HepG2 (cell line): ENCODE measurements around the gene UBE4A. TPM values are rescaled to one million over a fixed set of nuclear protein-coding genes. Genes with fewer than 3 reads are reported as not detected.

ENCODE experiments used
- BORCS8-MEF2B ChIP-seq: sonication (generic); formaldehyde crosslinking; IDR thresholded peaks from 2 replicates; pipeline ENCODE4 v1.8.0; 2022; ENCODE audit warnings: mild to moderate bottlenecking, missing genetic modification reagents
- CREM ChIP-seq, 2 experiments: sonication (generic) in 1 of 2; formaldehyde crosslinking in 1 of 2; IDR thresholded peaks; 2 replicates each; pipeline versions ENCODE4 v1.4.0 to v1.6.1; 2016 to 2020; ENCODE audit warnings: antibody characterized with exemption in 1 of 2, mild to moderate bottlenecking in 1 of 2, missing genetic modification reagents in 1 of 2
- GRHL1 ChIP-seq: sonication (generic); formaldehyde crosslinking; conservative IDR thresholded peaks from 2 replicates; pipeline ENCODE4 v1.8.0; 2022; ENCODE audit warnings: missing genetic modification reagents
- GZF1 ChIP-seq: sonication (generic); formaldehyde crosslinking; IDR thresholded peaks from 2 replicates; pipeline ENCODE4 v1.5.1; 2020; ENCODE audit warnings: mild to moderate bottlenecking, missing genetic modification reagents
- KDM5A ChIP-seq: fragments of 200-600 bp; sonication (generic); IDR thresholded peaks from 2 replicates; pipeline ENCODE4 v1.7.0; 2018; ENCODE audit warnings: antibody characterized with exemption, mild to moderate bottlenecking, low read length, borderline replicate concordance
- MIER2 ChIP-seq: IDR thresholded peaks from 2 replicates; pipeline ENCODE4 v1.6.1; 2016; ENCODE audit warnings: missing biosample characterization, missing genetic modification reagents
- NCOA5 ChIP-seq: sonication (generic); formaldehyde crosslinking; IDR thresholded peaks from 2 replicates; pipeline ENCODE4 v1.4.0; 2020; ENCODE audit warnings: missing genetic modification reagents
- NR2F1 ChIP-seq, 2 experiments: fragments of 450-650 bp in 1 of 2; formaldehyde crosslinking in 1 of 2; IDR thresholded peaks; 2 replicates each; pipeline versions ENCODE4 v1.5.0 to v1.6.1; 2016 to 2020; ENCODE audit warnings: mild to moderate bottlenecking in 1 of 2, missing compliant biosample characterization in 1 of 2, missing genetic modification reagents in 1 of 2, moderate library complexity in 1 of 2
- STAT5B ChIP-seq: sonication (generic); formaldehyde crosslinking; IDR thresholded peaks from 2 replicates; pipeline ENCODE4 v1.4.0; 2020; ENCODE audit warnings: missing genetic modification reagents
- TAF1 ChIP-seq: sonication (generic); formaldehyde crosslinking; IDR thresholded peaks from 2 replicates; pipeline ENCODE4 v1.4.0; 2020; ENCODE audit warnings: missing genetic modification reagents
- THAP11 ChIP-seq: IDR thresholded peaks from 2 replicates; pipeline ENCODE4 v1.6.1; 2016; ENCODE audit warnings: missing biosample characterization, missing genetic modification reagents
- ZC3H4 ChIP-seq: sonication (generic); formaldehyde crosslinking; IDR thresholded peaks from 2 replicates; pipeline ENCODE4 v1.4.0; 2020; ENCODE audit warnings: missing genetic modification reagents, borderline replicate concordance
- ZFP37 ChIP-seq: sonication (generic); formaldehyde crosslinking; IDR thresholded peaks from 2 replicates; pipeline ENCODE4 v1.4.0; 2020; ENCODE audit warnings: missing genetic modification reagents, borderline replicate concordance
- ZNF225 ChIP-seq: sonication (generic); formaldehyde crosslinking; IDR thresholded peaks from 2 replicates; pipeline ENCODE4 v1.4.0; 2020; ENCODE audit warnings: mild to moderate bottlenecking, missing genetic modification reagents
- ZNF382 ChIP-seq: sonication (generic); formaldehyde crosslinking; IDR thresholded peaks from 2 replicates; pipeline ENCODE4 v1.5.0; 2020; ENCODE audit warnings: missing genetic modification reagents, mild to moderate bottlenecking, borderline replicate concordance
- ZNF605 ChIP-seq: sonication (generic); formaldehyde crosslinking; IDR thresholded peaks from 2 replicates; pipeline ENCODE4 v1.8.0; 2022; ENCODE audit warnings: mild to moderate bottlenecking, missing genetic modification reagents
- ZNF616 ChIP-seq: sonication (generic); formaldehyde crosslinking; IDR thresholded peaks from 2 replicates; pipeline ENCODE4 v1.5.0; 2020; ENCODE audit warnings: low read depth, mild to moderate bottlenecking, missing genetic modification reagents
- ZNF709 ChIP-seq: sonication (generic); formaldehyde crosslinking; IDR thresholded peaks from 2 replicates; pipeline ENCODE4 v1.5.0; 2020; ENCODE audit warnings: mild to moderate bottlenecking, missing genetic modification reagents
- polyA plus RNA-seq, 8 experiments: library from polyadenylated mRNA; depleted of rRNA in 3 of 8; stranded (reverse) in 7 of 8; unstranded in 1 of 8; fragments of >200 nt; fragmentation: Illumina TruSeq in 4 of 8; extraction: Trizol in 4 of 8; gene quantifications; 2 replicates each; pipeline versions ENCODE4 v1.2.1 to v1.2.3, GENCODE V29; 2011 to 2016; ENCODE audit warnings: low read depth in 4 of 8, missing spikeins in 1 of 8, mixed read lengths in 1 of 8; ENCODE audit not compliant: insufficient read depth in 1 of 8
- total RNA-seq, 5 experiments: library from RNA; depleted of rRNA; stranded (reverse); fragments of >200 nt; fragmentation: Illumina TruSeq; extraction: Trizol; gene quantifications; 2 replicates each; pipeline ENCODE4 v1.2.3, GENCODE V29; 2016; ENCODE audit warnings: low read depth in 1 of 5
- TF ChIP-seq, protein P1 (sequence below): IDR thresholded peaks from 2 replicates; pipeline ENCODE4 v1.6.1; 2016; ENCODE audit warnings: low read depth
- TF ChIP-seq, protein P2 (sequence below): sonication (generic); formaldehyde crosslinking; IDR thresholded peaks from 2 replicates; pipeline ENCODE4 v1.5.0; 2020; ENCODE audit warnings: mild to moderate bottlenecking, missing genetic modification reagents

UBE4A gene
- total and polyA plus RNA-seq, 2 of the 13 experiments (the other 11 are each of a cell fraction or from before 2014, with no cell fraction given) = 15.1 to 32.7 TPM

DNA sequence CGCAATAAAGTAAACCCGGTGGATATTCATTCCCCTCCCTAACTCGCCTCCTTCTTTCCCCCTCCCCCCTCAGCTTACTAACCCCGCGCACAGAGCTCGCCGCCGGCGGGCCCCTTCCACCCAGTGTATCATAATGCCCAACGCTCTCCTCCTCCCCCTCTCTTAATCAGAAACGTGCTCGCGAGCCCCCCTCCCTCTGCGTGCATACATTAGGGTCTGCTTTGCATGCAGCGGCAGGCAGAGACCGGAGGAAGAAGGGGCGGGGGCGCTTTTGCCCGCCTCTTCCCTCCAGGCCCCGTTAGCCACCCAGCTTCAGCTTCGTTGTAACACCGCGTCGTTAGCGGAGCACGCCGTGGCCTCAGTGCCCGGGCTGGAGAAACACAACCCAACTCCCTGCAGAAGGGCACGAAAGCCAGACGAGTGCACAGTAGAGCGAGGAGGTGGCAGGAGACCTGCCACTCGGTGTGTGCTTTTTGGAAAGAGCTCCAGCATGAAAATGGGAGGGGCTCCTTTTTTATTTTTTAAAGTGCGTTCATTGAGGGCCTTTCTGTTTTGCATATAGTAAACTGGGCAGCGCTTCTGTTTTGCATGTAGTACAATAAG, 76.0 kb downstream of the UBE4A start (continued):
- 0 out of 2 replicates have a peak, but pooled peaks have one; percentile 16 for TF ChIP-seq CREM (IDR thresholded peaks at IDR 0.05)
- no peak for TF ChIP-seq CREM (CRISPR knock-in tag; IDR thresholded peaks at IDR 0.05)
- 0 out of 2 replicates have a peak, but pooled peaks have one; percentile 3 for TF ChIP-seq THAP11 (CRISPR knock-in tag)
- TF ChIP-seq, protein P1, sequence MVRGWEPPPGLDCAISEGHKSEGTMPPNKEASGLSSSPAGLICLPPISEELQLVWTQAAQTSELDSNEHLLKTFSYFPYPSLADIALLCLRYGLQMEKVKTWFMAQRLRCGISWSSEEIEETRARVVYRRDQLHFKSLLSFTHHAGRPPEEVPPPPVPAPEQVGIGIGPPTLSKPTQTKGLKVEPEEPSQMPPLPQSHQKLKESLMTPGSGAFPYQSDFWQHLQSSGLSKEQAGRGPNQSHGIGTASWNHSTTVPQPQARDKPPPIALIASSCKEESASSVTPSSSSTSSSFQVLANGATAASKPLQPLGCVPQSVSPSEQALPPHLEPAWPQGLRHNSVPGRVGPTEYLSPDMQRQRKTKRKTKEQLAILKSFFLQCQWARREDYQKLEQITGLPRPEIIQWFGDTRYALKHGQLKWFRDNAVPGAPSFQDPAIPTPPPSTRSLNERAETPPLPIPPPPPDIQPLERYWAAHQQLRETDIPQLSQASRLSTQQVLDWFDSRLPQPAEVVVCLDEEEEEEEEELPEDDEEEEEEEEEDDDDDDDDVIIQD (CRISPR knock-in tag) = no peak
- TF ChIP-seq ZC3H4 = 0 out of 2 replicates have a peak, but pooled peaks have one; percentile 52
- TF ChIP-seq ZNF709 (CRISPR knock-in tag) = 0 out of 2 replicates have a peak, but pooled peaks have one; percentile 29
- no peak for TF ChIP-seq GRHL1 (CRISPR knock-in tag)
- TF ChIP-seq ZNF225 (CRISPR knock-in tag) = no peak
- peak; percentile 57 for TF ChIP-seq TAF1 (CRISPR knock-in tag)
- no peak for TF ChIP-seq STAT5B
- TF ChIP-seq ZNF382 = no peak
- TF ChIP-seq NCOA5 (CRISPR knock-in tag) = no peak
- no peak for TF ChIP-seq ZNF616
- TF ChIP-seq ZFP37 = no peak
- TF ChIP-seq, protein P2, sequence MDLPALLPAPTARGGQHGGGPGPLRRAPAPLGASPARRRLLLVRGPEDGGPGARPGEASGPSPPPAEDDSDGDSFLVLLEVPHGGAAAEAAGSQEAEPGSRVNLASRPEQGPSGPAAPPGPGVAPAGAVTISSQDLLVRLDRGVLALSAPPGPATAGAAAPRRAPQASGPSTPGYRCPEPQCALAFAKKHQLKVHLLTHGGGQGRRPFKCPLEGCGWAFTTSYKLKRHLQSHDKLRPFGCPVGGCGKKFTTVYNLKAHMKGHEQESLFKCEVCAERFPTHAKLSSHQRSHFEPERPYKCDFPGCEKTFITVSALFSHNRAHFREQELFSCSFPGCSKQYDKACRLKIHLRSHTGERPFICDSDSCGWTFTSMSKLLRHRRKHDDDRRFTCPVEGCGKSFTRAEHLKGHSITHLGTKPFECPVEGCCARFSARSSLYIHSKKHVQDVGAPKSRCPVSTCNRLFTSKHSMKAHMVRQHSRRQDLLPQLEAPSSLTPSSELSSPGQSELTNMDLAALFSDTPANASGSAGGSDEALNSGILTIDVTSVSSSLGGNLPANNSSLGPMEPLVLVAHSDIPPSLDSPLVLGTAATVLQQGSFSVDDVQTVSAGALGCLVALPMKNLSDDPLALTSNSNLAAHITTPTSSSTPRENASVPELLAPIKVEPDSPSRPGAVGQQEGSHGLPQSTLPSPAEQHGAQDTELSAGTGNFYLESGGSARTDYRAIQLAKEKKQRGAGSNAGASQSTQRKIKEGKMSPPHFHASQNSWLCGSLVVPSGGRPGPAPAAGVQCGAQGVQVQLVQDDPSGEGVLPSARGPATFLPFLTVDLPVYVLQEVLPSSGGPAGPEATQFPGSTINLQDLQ (CRISPR knock-in tag) = 0 out of 2 replicates have a peak, but pooled peaks have one; percentile 5
- no peak for TF ChIP-seq NR2F1 (CRISPR knock-in tag; IDR thresholded peaks at IDR 0.05)
- no peak for TF ChIP-seq MIER2
- TF ChIP-seq KDM5A = peak; percentile 37
- peak; percentile 64; the same call in 1 of the 2 replicates for TF ChIP-seq ZNF605 (CRISPR knock-in tag)
- peak; percentile 62; the same call in 1 of the 2 replicates for TF ChIP-seq BORCS8-MEF2B
- TF ChIP-seq GZF1 (CRISPR knock-in tag) = no peak
